Measurements from ENCODE around the gene PDCD1. TPM values are rescaled to one million over a fixed set of nuclear protein-coding genes. Genes with fewer than 3 reads are reported as not detected.
"Not testable (repeated sequence)": the region's sequence is repeated elsewhere in the genome, so short reads cannot be mapped to it uniquely, and the experiment has no call there.

The PDCD1 gene
- total RNA-seq, result not detected in 3 replicates
- long read RNA-seq, result 0 reads

DNA sequence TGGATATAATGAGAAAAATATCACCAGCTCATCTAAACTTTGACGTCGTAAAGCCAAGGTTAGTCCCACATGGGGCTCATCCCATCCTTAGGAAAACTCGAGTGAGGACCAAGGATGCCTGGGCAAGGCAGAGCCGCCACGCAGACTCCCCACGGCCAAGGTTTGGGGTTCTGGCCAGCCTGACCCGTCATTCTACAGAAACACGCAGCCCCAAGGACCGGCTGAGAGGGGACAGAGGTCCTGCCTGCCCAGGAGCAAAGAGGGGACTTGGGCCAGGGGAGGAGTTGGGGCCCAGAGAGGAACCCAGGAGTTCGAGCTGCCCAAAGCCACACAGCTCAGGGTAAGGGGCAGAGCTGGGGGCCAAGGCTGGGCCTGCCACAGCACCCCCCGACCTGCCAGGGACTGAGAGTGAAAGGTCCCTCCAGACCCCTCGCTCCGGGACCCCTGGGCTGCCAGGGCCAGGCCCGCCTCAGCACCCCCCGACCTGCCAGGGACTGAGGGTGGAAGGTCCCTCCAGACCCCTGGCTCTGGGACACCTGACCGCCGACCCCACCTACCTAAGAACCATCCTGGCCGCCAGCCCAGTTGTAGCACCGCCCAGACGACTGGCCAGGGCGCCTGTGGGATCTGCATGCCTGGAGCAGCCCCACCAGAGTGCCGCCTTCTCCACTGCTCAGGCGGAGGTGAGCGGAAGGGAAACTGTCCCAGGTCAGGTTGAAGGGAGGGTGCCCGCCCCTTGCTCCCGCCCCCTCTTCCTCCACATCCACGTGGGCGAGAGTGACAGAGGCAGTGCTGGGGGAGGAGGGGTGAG is at the start of gene PDCD1:
Gene PDCD1 (minus strand): TSS at position 689 of the 811 bp plus-strand sequence. CDS start 56 bp downstream, at position 633.
- Mint-ChIP-seq H3K27ac (ENCODE audit: unreplicated experiment) (no peak within 1 kb of the TSS), H3K27me3 (ENCODE audit: low read depth) (peaks cover 2% of the 10 kb centered on the region), H3K9me3 (ENCODE audit: low read depth) (no peaks in the 10 kb centered on the region), H3K4me1 (ENCODE audit: low read depth) (peaks cover 15% of the 10 kb centered on the region), H3K36me3 (ENCODE audit: low read depth) (no peaks in the 10 kb centered on the region), H3K4me3 (ENCODE audit: unreplicated experiment) (no peak within 1 kb of the TSS)
- peak; percentile 83 for DNase-seq (ENCODE audit: low spot score)
- TF ChIP-seq, protein P1, sequence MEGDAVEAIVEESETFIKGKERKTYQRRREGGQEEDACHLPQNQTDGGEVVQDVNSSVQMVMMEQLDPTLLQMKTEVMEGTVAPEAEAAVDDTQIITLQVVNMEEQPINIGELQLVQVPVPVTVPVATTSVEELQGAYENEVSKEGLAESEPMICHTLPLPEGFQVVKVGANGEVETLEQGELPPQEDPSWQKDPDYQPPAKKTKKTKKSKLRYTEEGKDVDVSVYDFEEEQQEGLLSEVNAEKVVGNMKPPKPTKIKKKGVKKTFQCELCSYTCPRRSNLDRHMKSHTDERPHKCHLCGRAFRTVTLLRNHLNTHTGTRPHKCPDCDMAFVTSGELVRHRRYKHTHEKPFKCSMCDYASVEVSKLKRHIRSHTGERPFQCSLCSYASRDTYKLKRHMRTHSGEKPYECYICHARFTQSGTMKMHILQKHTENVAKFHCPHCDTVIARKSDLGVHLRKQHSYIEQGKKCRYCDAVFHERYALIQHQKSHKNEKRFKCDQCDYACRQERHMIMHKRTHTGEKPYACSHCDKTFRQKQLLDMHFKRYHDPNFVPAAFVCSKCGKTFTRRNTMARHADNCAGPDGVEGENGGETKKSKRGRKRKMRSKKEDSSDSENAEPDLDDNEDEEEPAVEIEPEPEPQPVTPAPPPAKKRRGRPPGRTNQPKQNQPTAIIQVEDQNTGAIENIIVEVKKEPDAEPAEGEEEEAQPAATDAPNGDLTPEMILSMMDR (IDR thresholded peaks at IDR 0.05), result no peak

DNA sequence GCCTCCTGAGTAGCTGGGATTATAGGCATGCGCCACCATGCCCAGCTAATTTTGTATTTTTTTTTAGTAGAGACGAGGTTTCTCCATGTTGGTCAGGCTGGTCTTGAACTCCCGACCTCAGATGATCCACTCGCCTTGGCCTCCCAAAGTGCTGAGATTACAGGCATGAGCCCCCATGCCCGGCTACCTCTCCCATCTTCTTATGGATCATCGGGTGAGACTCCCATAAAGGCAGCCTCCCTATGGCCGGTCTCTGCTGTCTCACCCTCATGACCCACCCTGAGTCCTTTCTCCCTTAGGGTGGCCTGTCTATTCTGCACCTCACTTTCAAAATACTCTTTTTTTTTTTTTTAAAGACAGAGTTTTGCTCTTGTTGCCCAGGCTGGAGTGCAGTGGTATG is 49.1 kb upstream of the PDCD1 start:
- H3K4me1 Mint-ChIP-seq (ENCODE audit: low read depth), result peaks cover 12% of the 10 kb centered on the region
- not testable (repeated sequence) for H3K9me3 Mint-ChIP-seq (ENCODE audit: low read depth); H3K36me3 Mint-ChIP-seq (ENCODE audit: low read depth); H3K4me3 Mint-ChIP-seq (ENCODE audit: unreplicated experiment); H3K27ac Mint-ChIP-seq (ENCODE audit: unreplicated experiment); H3K27me3 Mint-ChIP-seq (ENCODE audit: low read depth); DNase-seq (ENCODE audit: low spot score)

DNA sequence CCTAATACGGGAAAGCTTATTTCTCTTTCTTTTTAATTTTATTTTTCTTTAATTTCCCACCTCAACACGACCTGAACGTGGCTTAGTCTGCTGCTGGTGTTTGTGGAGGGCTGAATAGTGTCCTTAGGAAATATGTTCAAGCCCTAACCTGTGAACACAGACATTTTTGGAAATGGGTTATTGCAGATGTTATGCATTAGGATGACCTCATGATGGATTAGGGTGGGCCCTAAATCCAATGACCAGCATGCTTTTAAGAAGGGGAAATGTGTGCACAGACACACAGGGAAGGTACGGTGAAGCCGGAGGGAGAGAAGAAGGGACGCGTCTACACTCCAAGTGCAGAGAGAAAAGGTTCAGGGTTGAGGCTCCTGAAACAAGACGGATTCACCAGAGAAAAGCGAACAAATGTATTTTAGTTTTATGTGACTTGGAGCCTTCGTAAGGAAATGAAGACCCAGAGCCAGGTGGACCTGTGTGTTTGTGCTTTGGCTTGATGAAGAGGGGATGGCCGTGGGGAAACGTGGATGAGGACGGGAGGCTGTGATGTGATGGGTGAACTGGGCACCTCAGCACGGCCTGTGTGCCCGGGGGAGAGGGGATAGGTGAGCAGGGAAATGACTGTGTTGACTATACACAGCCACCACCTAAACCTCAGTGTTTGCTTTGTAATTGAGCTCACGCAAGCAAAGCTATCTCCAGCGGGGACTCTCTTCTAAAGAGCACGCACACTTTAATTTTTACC is 48.3 kb upstream of the PDCD1 start:
- no peaks in the 10 kb centered on the region for H3K36me3 Mint-ChIP-seq (ENCODE audit: low read depth)

DNA sequence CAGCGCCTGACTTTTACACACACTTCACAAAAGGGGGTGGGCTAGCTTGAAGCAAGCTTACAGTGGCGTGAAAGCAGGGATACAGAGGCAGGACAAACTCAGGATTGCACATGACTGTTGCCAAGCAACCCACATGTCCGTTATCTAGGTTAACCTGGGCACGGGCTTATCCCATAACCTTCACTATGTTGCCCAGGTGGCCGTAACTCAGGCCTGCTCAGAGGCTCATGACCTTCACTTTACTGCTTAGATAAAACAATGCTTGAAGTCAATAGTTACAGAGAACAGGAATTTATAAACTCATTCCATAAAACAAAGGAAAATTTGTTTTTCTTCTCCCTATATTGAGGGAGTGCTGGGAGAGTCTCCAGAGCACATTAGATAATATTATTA is 47.7 kb upstream of the PDCD1 start:
- H3K27me3 Mint-ChIP-seq (ENCODE audit: low read depth); DNase-seq (ENCODE audit: low spot score); H3K27ac Mint-ChIP-seq (ENCODE audit: unreplicated experiment); H3K9me3 Mint-ChIP-seq (ENCODE audit: low read depth); H3K4me3 Mint-ChIP-seq (ENCODE audit: unreplicated experiment); H3K36me3 Mint-ChIP-seq (ENCODE audit: low read depth): not testable (repeated sequence)
- peaks cover 14% of the 10 kb centered on the region for H3K4me1 Mint-ChIP-seq (ENCODE audit: low read depth)

More for the DNA sequence above, 48.3 kb upstream of the PDCD1 start:
- H3K4me3 Mint-ChIP-seq (ENCODE audit: unreplicated experiment), result no peak overlapping the region
- H3K27me3 Mint-ChIP-seq (ENCODE audit: low read depth), result peaks cover 9% of the 10 kb centered on the region
- no peak for DNase-seq (ENCODE audit: low spot score)
- H3K27ac Mint-ChIP-seq (ENCODE audit: unreplicated experiment), result no peak overlapping the region
- H3K9me3 Mint-ChIP-seq (ENCODE audit: low read depth), result no peaks in the 10 kb centered on the region
- TF ChIP-seq, protein P1 (IDR thresholded peaks at IDR 0.05), result no peak
- peaks cover 12% of the 10 kb centered on the region for H3K4me1 Mint-ChIP-seq (ENCODE audit: low read depth)

DNA sequence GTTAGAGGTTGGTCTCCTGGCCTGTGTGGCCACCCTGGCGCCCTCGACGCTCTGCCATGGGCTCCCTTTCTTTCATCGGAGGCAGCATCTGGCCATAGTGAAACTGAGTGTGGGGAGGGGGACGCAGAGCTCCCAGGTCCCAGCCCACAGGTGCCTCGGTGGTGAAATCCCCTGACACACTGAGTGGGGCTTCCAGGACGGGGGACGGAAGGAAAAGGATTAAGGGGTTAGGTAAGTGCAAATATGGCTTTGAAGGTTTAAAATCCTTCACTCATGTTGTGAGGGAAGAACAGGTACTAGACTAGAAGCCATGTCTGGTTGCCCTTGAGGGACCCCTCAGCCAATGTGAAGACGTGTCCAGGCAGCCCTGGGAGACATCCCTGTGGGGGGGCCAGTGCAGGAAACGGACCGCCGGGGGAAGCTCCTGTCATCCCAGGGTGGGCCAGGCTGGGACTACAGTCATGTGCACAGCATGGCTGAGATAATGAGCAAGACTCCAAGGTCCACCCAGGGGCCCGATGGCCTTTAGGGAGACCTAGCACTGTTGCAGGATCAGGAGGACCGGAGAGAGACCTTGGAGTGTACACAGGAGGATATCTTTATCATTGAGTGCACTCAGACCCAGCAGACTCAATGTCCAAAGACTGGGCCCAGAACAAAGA is 47.2 kb upstream of the PDCD1 start:
- Mint-ChIP-seq H3K9me3 (ENCODE audit: low read depth) (no peaks in the 10 kb centered on the region), H3K4me1 (ENCODE audit: low read depth) (peaks cover 14% of the 10 kb centered on the region), H3K36me3 (ENCODE audit: low read depth) (no peaks in the 10 kb centered on the region), H3K4me3 (ENCODE audit: unreplicated experiment) (no peak overlapping the region), H3K27me3 (ENCODE audit: low read depth) (peaks cover 9% of the 10 kb centered on the region), H3K27ac (ENCODE audit: unreplicated experiment) (no peak overlapping the region)
- TF ChIP-seq, protein P1 (IDR thresholded peaks at IDR 0.05), result no peak
- peak; percentile 68 for DNase-seq (ENCODE audit: low spot score)

Measured in chondrocyte (in vitro differentiated cells).